ENCODE measurements around the gene MOSMO.

DNA sequence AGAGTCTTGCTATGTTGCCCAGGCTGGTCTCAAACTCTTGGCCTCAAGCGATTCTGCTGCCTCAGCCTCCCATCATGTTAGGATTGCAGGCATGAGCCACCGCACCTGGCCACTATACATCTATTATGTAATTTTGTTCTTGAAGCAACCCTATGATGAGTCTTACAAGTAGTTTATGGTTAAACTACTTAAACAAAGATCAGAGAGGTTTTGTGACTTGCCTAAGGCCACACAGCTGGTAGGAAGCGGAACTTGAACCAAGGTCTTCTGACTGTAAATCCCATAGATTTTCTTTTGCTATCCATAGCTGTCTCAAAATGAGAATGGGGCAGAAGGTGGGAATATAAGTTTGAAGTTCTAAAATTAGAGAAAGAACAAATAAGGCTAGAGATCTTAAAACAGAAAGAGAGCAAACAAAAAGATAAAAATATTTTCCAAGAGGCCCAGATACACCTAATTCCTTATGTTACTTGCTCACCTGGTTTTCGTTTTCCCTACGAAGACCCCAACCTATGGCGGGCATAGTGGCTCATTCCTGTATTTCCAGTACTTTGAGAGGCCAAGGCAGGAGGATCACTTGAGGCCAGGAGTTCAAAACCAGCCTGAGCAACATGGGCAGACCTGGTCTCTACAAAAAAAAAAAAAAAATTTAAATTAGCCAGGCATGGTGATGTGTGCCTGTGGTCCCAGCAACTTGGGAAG is 116.8 kb downstream of the MOSMO start:
- TF ChIP-seq CTCF (conservative IDR thresholded peaks at IDR 0.05; ENCODE audit: low read length) (no peak), EZH2phosphoT487 (IDR thresholded peaks at IDR 0.05; ENCODE audit: borderline replicate concordance, low read depth, low read length) (no peak)

Measured in OCI-LY7 (cell line).